Spleen (tissue), 7 donors: Measurements from ENCODE around the gene ATG4A.

Experiments used
- POLR2A ChIP-seq, 3 donors: fragments of 450-650 bp; IDR thresholded peaks; one replicate each; pipeline ENCODE4 v1.5.1; 2017; ENCODE audit warnings: antibody characterized with exemption in 3 of 3, mild to moderate bottlenecking in 1 of 3
- POLR2AphosphoS5 ChIP-seq, 3 donors: sonication (generic); formaldehyde crosslinking; IDR thresholded peaks; one replicate each; pipeline ENCODE4 v1.5.1; 2017; ENCODE audit warnings: antibody characterized with exemption in 3 of 3
- TF ChIP-seq, protein P1 (sequence below), 11 experiments: fragments of 200-600 bp in 7 of 11; fragments of 450-650 bp in 4 of 11; sonication (generic) in 4 of 11; IDR thresholded peaks in 8 of 11; conservative IDR thresholded peaks in 3 of 11; 1 replicate in 7 of 11; 2 replicates in 4 of 11; pipeline versions ENCODE4 v1.4.0 to v1.8.0; 2016 to 2021; ENCODE audit warnings: antibody characterized with exemption in 11 of 11, inconsistent platforms in 4 of 11, mild to moderate bottlenecking in 1 of 11
- donor health status: DM: no; HTN: no; CAD: no; lungs with moderate emphysema.
- donor health status: DM: no; HTN: no; CAD: no.
- donor health status: DM: no; HTN: no; CAD: no.

DNA sequence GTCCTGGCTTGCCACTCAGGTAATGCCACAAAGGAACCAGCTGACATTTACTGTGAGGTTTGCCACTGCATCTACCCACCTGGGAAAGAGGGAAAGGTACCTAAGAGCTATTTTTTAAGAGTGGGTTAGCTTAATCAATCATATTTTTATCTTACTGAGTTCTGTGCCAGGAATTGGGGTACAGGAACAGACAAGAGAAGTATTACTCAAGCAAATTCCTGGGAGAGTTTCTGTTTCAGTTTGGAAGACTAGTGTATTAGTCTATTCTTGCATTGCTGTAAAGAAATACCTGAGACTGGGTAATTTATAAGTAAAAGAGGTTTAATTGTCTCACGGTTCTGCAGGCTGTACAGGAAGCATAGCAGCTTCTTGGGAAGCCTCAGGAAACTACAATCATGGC is 23.5 kb upstream of the ATG4A start:
- TF ChIP-seq POLR2AphosphoS5 (IDR thresholded peaks at IDR 0.05) (no peak), POLR2A (IDR thresholded peaks at IDR 0.05) (no peak)
- TF ChIP-seq, protein P1, sequence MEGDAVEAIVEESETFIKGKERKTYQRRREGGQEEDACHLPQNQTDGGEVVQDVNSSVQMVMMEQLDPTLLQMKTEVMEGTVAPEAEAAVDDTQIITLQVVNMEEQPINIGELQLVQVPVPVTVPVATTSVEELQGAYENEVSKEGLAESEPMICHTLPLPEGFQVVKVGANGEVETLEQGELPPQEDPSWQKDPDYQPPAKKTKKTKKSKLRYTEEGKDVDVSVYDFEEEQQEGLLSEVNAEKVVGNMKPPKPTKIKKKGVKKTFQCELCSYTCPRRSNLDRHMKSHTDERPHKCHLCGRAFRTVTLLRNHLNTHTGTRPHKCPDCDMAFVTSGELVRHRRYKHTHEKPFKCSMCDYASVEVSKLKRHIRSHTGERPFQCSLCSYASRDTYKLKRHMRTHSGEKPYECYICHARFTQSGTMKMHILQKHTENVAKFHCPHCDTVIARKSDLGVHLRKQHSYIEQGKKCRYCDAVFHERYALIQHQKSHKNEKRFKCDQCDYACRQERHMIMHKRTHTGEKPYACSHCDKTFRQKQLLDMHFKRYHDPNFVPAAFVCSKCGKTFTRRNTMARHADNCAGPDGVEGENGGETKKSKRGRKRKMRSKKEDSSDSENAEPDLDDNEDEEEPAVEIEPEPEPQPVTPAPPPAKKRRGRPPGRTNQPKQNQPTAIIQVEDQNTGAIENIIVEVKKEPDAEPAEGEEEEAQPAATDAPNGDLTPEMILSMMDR (IDR thresholded peaks at IDR 0.05 in 8 of 11, conservative IDR thresholded peaks at IDR 0.05 in 3 of 11) = no peak
